Activated CD8-positive, alpha-beta memory T cell treated with anti-CD3 and anti-CD28 coated beads for 36 hours (primary cell): ENCODE data around the gene REEP3. TPM values are rescaled to one million over a fixed set of nuclear protein-coding genes. Genes with fewer than 3 reads are reported as not detected.

Experiments used
- CTCF ChIA-PET: fragments of 350-600 bp; sonication (Branson Sonifier 250); formaldehyde crosslinking; loops from one replicate; lab custom pipeline; 2021; ENCODE audit warnings: antibody characterized with exemption; lab: Charles Lee
- POLR2A ChIA-PET: fragments of 350-600 bp; sonication (Branson Sonifier 250); formaldehyde crosslinking; loops from one replicate; lab custom pipeline; 2021; ENCODE audit warnings: antibody characterized with exemption; lab: Charles Lee
- total RNA-seq, 2 experiments: library from RNA; stranded (reverse); gene quantifications; one replicate each; pipeline ENCODE4 v1.2.3, GENCODE V29; 2021

REEP3 gene
- total RNA-seq, 2 experiments from 2014 or later, result 24.3 to 24.6 TPM

- ChIA-PET CTCF (no interaction called here), POLR2A (no interaction called here)
Observed at GRCh38 chr10:63503395-63503794, 17.8 kb upstream of the REEP3 start.

DNA sequence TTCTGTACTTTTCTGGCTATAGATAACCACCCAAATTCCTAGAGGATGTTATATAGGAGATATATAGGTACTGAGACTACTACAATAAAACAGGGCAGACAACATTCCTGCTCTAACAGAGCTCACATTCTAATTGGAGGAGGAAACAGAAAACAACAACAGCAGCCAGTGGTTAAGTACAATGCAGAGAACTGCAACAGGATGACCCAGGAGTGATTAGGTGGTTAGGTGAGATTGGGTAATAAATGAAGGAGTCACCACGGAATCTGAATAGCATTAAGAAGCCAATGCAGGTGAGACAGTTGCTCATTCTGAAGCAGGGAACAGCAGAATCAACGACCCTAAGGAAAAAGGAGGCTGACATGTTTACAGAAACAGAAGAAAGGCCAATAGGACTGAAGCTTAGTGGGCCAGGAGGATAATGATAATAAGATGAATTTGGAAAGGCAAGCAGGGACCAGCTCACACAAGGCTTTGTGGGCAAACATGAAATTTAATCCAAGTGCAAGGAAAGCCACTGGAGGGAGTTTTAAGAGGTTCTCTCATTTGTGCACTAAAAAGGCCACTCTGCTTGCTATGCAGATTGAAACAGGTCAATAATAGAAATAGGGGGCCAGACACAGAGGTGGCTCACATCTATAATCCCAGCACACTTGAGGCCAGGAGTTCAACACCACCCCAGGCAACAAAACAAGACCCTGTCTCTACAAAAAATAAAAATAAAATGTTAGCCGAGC, 16.9 kb upstream of the REEP3 start:
- POLR2A ChIA-PET, result no interaction called here
- CTCF ChIA-PET, result interaction anchor here (0.6 kb wide), 1 partner anchor 58 kb away, joined by 4 read pairs; no protein-coding TSS in a partner anchor

GRCh38 chr10:63505562-63505961, 15.6 kb upstream of the REEP3 start:
- CTCF ChIA-PET, result no interaction called here
- POLR2A ChIA-PET, result no interaction called here

- ChIA-PET CTCF (no interaction called here), POLR2A (no interaction called here)
Observed at GRCh38 chr10:63506554-63506953, 14.6 kb upstream of the REEP3 start.

DNA sequence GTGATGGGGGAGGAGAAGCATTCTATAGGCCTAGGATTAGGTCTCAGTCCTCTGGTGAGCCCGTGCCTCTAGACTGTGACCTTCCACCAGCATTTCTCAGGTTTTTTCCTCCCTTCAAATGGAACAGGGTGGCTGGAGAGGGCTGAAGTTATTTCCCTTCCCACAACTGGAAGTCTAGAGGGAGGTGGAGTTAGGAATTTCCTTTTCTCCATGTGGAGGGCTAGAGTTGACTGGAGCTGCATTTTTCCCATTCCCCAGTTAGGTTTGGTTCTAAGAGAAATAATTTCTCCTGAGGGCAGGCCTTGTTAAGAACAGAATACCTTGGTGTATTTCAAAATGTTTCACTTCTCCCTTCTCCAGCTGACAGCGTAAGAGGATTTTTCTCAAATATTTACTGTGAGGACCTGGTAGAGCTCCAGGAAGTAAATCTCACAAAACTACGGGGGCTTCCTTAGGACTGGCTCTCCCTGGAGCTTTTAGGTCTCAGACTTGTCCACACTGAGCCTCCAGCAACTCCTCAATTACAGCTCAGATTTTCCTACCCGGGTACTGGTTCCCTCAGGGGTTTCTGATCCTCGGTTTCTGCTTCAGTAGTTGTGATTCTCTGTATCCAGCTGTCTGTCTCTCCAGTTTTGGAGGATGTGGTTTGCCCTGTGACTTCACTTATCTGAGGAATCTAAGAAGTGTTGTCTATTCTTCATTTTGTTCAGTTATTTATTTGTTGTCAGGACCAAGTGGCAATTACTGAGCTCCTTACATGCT, 6.0 kb upstream of the REEP3 start:
- ChIA-PET CTCF (interaction anchor here (1.0 kb wide), 1 partner anchor 15 kb away, joined by 3 read pairs; no protein-coding TSS in a partner anchor), POLR2A (no interaction called here)

DNA sequence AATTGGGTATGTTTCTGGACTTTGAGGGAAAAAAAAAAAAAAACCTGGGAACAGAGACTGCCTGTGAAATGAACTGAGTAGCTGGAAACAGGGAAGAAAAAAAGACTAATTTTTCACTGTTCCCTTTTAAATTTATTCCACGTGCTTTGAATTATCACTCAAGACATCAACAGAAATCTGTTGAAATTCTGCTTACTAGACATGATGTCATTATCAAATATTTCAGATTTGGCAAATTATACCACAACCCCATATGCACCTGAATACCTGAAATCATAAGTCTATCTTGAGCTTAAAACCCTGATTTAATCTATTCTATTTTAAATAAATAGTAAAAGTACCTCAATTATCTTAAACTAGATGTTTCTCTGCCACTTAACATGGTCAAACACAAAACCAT, 5.0 kb upstream of the REEP3 start:
- ChIA-PET POLR2A (no interaction called here), CTCF (no interaction called here)

DNA sequence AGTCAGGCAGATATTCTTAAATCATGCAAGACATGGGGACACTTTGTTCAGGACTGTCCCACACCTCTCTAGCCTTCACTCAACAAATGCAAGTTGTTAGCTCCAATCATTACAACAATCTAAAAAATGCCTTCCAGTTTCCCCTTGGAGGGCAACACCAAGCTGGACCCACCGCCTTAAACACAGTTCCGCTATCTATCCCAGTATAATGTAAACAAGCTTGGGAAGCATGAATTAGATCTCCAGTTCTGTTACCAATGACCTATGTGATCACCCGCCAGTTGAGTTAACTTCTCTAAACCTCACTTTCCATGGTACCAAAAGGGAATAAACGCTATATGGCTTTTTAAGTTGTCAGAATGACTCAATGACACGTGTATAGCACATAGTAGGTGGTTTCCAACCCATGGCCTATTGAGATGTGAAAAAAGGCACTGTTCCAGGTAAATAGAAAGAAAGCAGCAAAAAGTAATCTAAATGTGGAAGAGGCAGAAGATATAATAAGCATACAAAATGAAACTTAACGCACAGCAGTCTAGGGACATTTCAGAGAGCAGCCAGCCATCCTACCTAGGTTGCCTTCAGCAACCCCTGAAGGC, 2.4 kb upstream of the REEP3 start:
- CTCF ChIA-PET, result no interaction called here
- POLR2A ChIA-PET, result no interaction called here

GRCh38 chr10:63521416-63522276, 445 bp downstream of the REEP3 start:
- ChIA-PET POLR2A (interaction anchor here (0.6 to 2.0 kb wide), 6 partner anchors 52 to 324 kb away, joined by 3 to 10 read pairs (median 3); no protein-coding TSS in a partner anchor), CTCF (interaction anchor here (1.3 to 1.7 kb wide), 3 partner anchors 20 to 198 kb away, joined by 3 to 5 read pairs (median 4); no protein-coding TSS in a partner anchor)

DNA sequence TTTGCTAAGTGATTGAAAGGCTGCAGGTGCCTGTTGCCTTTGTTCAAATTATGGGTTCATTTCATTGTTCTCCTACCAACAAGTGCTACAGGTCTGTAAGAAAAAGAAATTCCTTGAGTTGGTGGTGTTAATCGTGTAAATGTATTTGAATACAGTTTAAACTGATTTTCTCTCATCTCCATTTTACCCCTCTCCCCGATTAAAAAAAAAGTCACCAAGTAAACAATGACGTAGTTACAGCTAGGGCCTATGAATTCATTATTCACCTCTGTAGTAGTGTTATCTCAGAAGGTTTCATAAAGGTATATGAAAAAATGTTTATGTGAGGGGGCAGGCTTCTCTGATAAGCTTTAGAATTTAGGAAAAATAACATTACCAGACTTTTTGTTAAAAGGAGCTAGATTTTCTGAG, 1.1 kb downstream of the REEP3 start:
- ChIA-PET CTCF (interaction anchor here (1.3 to 1.7 kb wide), 3 partner anchors 19 to 198 kb away, joined by 3 to 5 read pairs (median 4); no protein-coding TSS in a partner anchor), POLR2A (interaction anchor here (0.7 to 2.0 kb wide), 5 partner anchors 30 to 324 kb away, joined by 3 to 10 read pairs (median 5); no protein-coding TSS in a partner anchor)

- POLR2A ChIA-PET, result interaction anchor here (0.7 to 2.0 kb wide), 4 partner anchors 31 to 256 kb away, joined by 3 to 10 read pairs (median 5); no protein-coding TSS in a partner anchor
- CTCF ChIA-PET, result interaction anchor here (1.5 kb wide), 1 partner anchor 18 kb away, joined by 3 read pairs; no protein-coding TSS in a partner anchor
Observed at GRCh38 chr10:63522995-63523394, 1.8 kb downstream of the REEP3 start.

GRCh38 chr10:63525021-63525420, 3.8 kb downstream of the REEP3 start:
- POLR2A ChIA-PET, result no interaction called here
- CTCF ChIA-PET, result interaction anchor here (0.7 to 0.9 kb wide), 2 partner anchors 16 to 354 kb away, joined by 3 read pairs; no protein-coding TSS in a partner anchor

DNA sequence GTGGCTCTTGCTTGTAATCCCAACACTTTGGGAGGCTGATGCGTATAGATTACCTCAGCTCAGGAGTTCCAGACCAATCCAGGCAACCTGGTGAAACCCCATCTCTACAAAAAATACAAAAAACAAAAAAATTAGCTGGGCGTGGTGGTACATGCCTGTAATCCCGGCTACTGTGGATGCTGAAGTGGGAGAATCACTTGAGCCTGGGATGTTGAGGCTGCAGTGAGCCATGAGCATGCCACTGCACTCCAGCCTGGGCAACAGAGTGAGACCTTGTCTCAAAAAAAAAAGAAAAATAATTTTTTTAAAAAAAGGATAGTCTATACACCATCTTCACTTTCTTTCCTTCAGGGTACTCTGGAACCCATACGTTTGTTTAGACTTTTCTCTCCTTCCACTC, 6.2 kb downstream of the REEP3 start:
- CTCF ChIA-PET, result no interaction called here
- POLR2A ChIA-PET, result no interaction called here

- POLR2A ChIA-PET, result no interaction called here
- CTCF ChIA-PET, result no interaction called here
Observed at GRCh38 chr10:63528084-63528744, 7.0 kb downstream of the REEP3 start.

- CTCF ChIA-PET, result no interaction called here
- POLR2A ChIA-PET, result no interaction called here
Observed at GRCh38 chr10:63530409-63530808, 9.2 kb downstream of the REEP3 start.

DNA sequence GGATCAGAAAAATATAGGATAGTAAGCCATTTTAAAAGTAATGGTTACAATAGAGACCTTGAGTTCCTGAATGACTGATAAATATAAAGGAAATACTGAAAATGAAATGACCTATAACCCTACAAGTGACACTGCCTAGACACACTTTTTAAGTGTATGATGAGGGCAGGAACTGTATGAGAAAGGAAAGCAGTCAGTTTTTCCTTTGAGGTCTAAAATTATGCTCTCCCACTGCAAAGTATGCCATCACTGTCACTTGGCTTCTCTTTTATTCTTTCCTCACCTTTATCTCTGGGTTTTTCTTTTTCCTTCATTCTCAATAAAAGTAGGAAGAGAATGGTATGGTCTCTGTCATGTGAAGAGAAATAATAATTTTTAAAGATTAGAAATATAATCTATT, 13.5 kb downstream of the REEP3 start:
- CTCF ChIA-PET, result no interaction called here

GRCh38 chr10:63536698-63537097, 15.5 kb downstream of the REEP3 start:
- ChIA-PET POLR2A (no interaction called here), CTCF (no interaction called here)

More for the DNA sequence above, 13.5 kb downstream of the REEP3 start:
- POLR2A ChIA-PET, result no interaction called here

DNA sequence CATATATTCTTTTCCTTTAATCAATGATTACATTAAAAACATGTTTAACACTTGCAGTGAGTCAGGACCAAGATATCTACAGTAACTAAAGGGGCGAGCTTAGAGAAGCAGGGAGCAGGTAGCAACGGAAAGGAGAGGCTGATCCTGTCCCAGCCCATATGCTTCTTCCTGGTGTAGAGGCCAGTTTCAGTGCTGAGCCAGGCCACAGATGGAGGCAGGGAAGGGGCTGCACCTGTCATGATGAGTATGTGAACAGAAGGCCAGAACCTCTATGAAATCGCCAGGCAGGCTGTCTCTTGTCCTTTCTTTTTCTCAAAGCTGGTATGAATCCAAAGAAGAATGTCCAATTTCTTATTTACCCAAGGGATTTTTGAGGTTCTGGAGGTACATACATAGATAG, 16.3 kb downstream of the REEP3 start:
- ChIA-PET POLR2A (no interaction called here), CTCF (no interaction called here)

GRCh38 chr10:63539377-63539776, 18.2 kb downstream of the REEP3 start:
- ChIA-PET POLR2A (no interaction called here), CTCF (interaction anchor here (0.7 kb wide), 1 partner anchor 33 kb away, joined by 3 read pairs; no protein-coding TSS in a partner anchor)
